AG04449 (cell line): ENCODE results near the gene TBXA2R.

Experiments
- CTCF ChIA-PET: fragments of 350-600 bp; formaldehyde crosslinking; extraction: SDS; loops from one replicate; lab custom pipeline; 2021; ENCODE audit warnings: antibody characterized with exemption; lab: Yijun Ruan, JAX
- POLR2A ChIA-PET: fragments of 400-600, 350-600 bp; formaldehyde crosslinking; extraction: SDS; loops from one replicate; lab custom pipeline; 2020; ENCODE audit warnings: antibody characterized with exemption, inconsistent platforms; lab: Yijun Ruan, JAX
- DNase-seq: peaks from one replicate; pipeline ENCODE4 v3.0.0-alpha.2; 2010; ENCODE audit warnings: low read depth, low spot score
- H3K4me3 ChIP-seq: 2 replicates; pipeline ENCODE4 v1.5.1; 2011; ENCODE audit warnings: low read depth, mild to moderate bottlenecking, control low read depth, low read length
- CTCF ChIP-seq: IDR thresholded peaks from one replicate; pipeline ENCODE4 v1.5.1; 2011; ENCODE audit warnings: mild to moderate bottlenecking, moderate library complexity, low read length, control low read depth, inconsistent platforms; ENCODE audit not compliant: insufficient read depth; ENCODE audit errors: missing control alignments

Gene TBXA2R

GRCh38 chr19:3612330-3612729 lies 5.7 kb upstream of the TBXA2R start:
- ChIA-PET POLR2A (no interaction called here), CTCF (interaction anchor here (1.1 kb wide), 1 partner anchor 66 kb away, joined by 3 read pairs; no protein-coding TSS in a partner anchor)
- H3K4me3 ChIP-seq: no peak overlapping the region
- no peak for TF ChIP-seq CTCF
- DNase-seq: no peak

- no peak for TF ChIP-seq CTCF
- no peak for DNase-seq
- no peak overlapping the region for H3K4me3 ChIP-seq
- ChIA-PET CTCF (interaction anchor here (1.1 kb wide), 1 partner anchor 66 kb away, joined by 3 read pairs; no protein-coding TSS in a partner anchor), POLR2A (no interaction called here)
Measured at GRCh38 chr19:3611841-3612240, 5.2 kb upstream of the TBXA2R start.

GRCh38 chr19:3610745-3611717 lies 4.4 kb upstream of the TBXA2R start:
- no peak overlapping the region for H3K4me3 ChIP-seq
- DNase-seq: no peak
- ChIA-PET CTCF (interaction anchor here (1.1 to 3.6 kb wide), 2 partner anchors 7 to 65 kb away, joined by 3 to 37 read pairs; no protein-coding TSS in a partner anchor), POLR2A (no interaction called here)
- TF ChIP-seq CTCF: no peak

GRCh38 chr19:3609779-3610719 lies 3.4 kb upstream of the TBXA2R start:
- DNase-seq: no peak
- CTCF ChIA-PET: interaction anchor here (1.3 to 3.6 kb wide), 4 partner anchors 8 to 90 kb away, joined by 3 to 37 read pairs (median 4); partner anchors contain the start of genes GIPC3 and PIP5K1C
- POLR2A ChIA-PET: no interaction called here
- no peak for TF ChIP-seq CTCF
- H3K4me3 ChIP-seq: no peak overlapping the region

GRCh38 chr19:3608750-3609322 lies 2.2 kb upstream of the TBXA2R start:
- H3K4me3 ChIP-seq: no peak overlapping the region
- DNase-seq: no peak
- ChIA-PET CTCF (interaction anchor here (0.8 to 3.6 kb wide), 8 partner anchors 9 to 304 kb away, joined by 3 to 37 read pairs (median 4); partner anchors contain the start of genes GIPC3 and PIP5K1C), POLR2A (interaction anchor here (0.5 to 0.6 kb wide), 2 partner anchors 51 to 53 kb away, joined by 4 read pairs; no protein-coding TSS in a partner anchor)
- TF ChIP-seq CTCF: no peak
